Right lobe of liver (tissue), 4 donors: Measurements from ENCODE around the gene TRABD.

ENCODE experiments used
- POLR2A ChIP-seq: fragments of 450-650 bp; IDR thresholded peaks from one replicate; pipeline ENCODE4 v1.6.1; 2017; ENCODE audit warnings: antibody characterized with exemption, mild to moderate bottlenecking
- TF ChIP-seq, protein P1 (sequence below), 4 donors: fragments of 200-600 bp in 3 of 4; fragments of 450-650 bp in 1 of 4; IDR thresholded peaks; one replicate each; pipeline versions ENCODE4 v1.5.1 to v1.8.0; 2016 to 2022; ENCODE audit warnings: antibody characterized with exemption in 4 of 4, mild to moderate bottlenecking in 2 of 4
- donor health status: DM: no; HTN: no; CAD: no.
- donor health status: DM: no; HTN: no; CAD: no.
- donor health status: DM: no; HTN: yes; CAD: no.

DNA sequence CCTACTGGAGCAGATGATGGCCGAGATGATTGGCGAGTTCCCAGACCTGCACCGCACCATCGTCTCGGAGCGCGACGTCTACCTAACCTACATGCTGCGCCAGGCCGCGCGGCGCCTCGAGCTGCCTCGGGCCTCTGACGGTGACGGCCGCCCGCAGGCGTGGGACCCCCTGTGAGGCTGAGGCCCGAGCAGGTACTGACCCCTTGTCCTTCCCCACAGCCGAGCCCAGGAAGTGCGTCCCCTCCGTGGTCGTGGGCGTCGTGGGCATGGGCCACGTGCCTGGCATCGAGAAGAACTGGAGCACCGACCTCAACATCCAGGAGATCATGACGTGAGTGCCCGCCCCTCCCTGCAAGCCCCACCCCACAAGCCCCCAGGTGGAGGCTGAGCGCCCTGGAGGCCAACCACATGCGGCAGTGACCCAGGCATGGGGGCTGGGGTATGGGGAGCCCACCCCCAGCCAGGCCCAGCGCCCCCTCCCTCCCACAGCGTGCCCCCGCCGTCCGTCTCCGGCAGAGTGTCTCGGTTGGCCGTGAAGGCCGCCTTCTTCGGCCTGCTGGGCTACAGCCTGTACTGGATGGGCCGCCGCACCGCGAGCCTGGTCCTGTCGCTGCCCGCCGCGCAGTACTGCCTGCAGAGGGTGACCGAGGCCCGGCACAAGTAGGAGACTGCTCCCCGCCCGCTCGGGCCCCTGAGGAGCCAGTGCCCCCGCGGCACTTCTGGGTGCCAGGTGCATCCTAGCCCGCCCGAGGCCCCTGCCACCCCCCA lies 12.3 kb downstream of the TRABD start:
- TF ChIP-seq, protein P1, sequence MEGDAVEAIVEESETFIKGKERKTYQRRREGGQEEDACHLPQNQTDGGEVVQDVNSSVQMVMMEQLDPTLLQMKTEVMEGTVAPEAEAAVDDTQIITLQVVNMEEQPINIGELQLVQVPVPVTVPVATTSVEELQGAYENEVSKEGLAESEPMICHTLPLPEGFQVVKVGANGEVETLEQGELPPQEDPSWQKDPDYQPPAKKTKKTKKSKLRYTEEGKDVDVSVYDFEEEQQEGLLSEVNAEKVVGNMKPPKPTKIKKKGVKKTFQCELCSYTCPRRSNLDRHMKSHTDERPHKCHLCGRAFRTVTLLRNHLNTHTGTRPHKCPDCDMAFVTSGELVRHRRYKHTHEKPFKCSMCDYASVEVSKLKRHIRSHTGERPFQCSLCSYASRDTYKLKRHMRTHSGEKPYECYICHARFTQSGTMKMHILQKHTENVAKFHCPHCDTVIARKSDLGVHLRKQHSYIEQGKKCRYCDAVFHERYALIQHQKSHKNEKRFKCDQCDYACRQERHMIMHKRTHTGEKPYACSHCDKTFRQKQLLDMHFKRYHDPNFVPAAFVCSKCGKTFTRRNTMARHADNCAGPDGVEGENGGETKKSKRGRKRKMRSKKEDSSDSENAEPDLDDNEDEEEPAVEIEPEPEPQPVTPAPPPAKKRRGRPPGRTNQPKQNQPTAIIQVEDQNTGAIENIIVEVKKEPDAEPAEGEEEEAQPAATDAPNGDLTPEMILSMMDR (IDR thresholded peaks at IDR 0.05), result no peak
- TF ChIP-seq POLR2A, result no peak
